HepG2 (cell line): ENCODE results near the gene VWA3B. TPM values are rescaled to one million over a fixed set of nuclear protein-coding genes. Genes with fewer than 3 reads are reported as not detected.

Source experiments
- ATAC-seq: fragments of 200-7000 bp; cut with Tn5 transposase; 3 replicates; pipeline ENCODE4 v1.9.1; 2020; ENCODE audit warnings: mild to moderate bottlenecking, moderate library complexity
- BruUV-seq: library from RNA; stranded (reverse); fragments of 400-500 nt; replicated peaks from 2 replicates; lab custom pipeline; 2021; lab: Mats Ljungman, UMichigan
- CTCF ChIA-PET: fragments of 300-600 bp; formaldehyde crosslinking; extraction: SDS; loops from one replicate; lab custom pipeline; 2021; ENCODE audit warnings: low total read pairs, inconsistent platforms, low intra/inter-chr PET ratio; lab: Yijun Ruan, JAX
- POLR2A ChIA-PET: fragments of 350-600 bp; sonication (Branson Sonifier 250); formaldehyde crosslinking; loops from one replicate; lab custom pipeline; 2020; ENCODE audit warnings: antibody characterized with exemption, inconsistent platforms; lab: Yijun Ruan, JAX
- DNase-seq: peaks from one replicate; pipeline ENCODE4 v3.0.0-alpha.2; 2015; ENCODE audit warnings: low spot score
- FAIRE-seq: peaks from 3 replicates; lab custom pipeline; 2011; peaks lifted over from hg19 to GRCh38; lab: Jason Lieb, UNC
- H2AFZ ChIP-seq: one replicate; pipeline ENCODE4 v1.6.1; 2011; ENCODE audit warnings: low read length, inconsistent platforms
- H3K27ac ChIP-seq: fragments of 300-600 bp; 3 replicates; pipeline ENCODE4 v1.8.0; 2011; ENCODE audit warnings: mixed run types, mild to moderate bottlenecking, mixed read lengths, low read length, inconsistent platforms; ENCODE audit not compliant: insufficient read depth; ENCODE audit errors: extremely low read length
- H3K27me3 ChIP-seq, 2 experiments: fragments of 200-600 bp in 1 of 2; 2 replicates in 1 of 2; 3 replicates in 1 of 2; pipeline versions ENCODE4 v1.6.0 to v1.8.0; 2011; ENCODE audit warnings: low read length in 2 of 2, mild to moderate bottlenecking in 2 of 2, moderate library complexity in 2 of 2, inconsistent platforms in 1 of 2; ENCODE audit not compliant: insufficient read depth in 2 of 2, control insufficient read depth in 1 of 2
- H3K36me3 ChIP-seq, 2 experiments: fragments of 200-600 bp in 1 of 2; replicated peaks in 1 of 2; 2 replicates in 1 of 2; 3 replicates in 1 of 2; pipeline versions ENCODE4 v1.5.1 to v1.8.0; 2011; ENCODE audit warnings: low read length in 2 of 2, inconsistent platforms in 1 of 2; ENCODE audit not compliant: insufficient read depth in 2 of 2, control insufficient read depth in 1 of 2
- H3K4me1 ChIP-seq: 2 replicates; pipeline ENCODE4 v1.5.1; 2012; ENCODE audit warnings: low read length, inconsistent platforms; ENCODE audit not compliant: insufficient read depth
- H3K4me2 ChIP-seq: 2 replicates; pipeline ENCODE4 v1.6.0; 2011; ENCODE audit warnings: low read depth, low read length, inconsistent platforms
- H3K4me3 ChIP-seq, 3 experiments: fragments of 200-600 bp in 1 of 3; sonication (generic), shearing (Covaris generic) in 1 of 3; replicated peaks in 1 of 3; 2 replicates each; pipeline ENCODE4 v1.5.1; 2011 to 2016; ENCODE audit warnings: low read length in 3 of 3, inconsistent platforms in 2 of 3, low read depth in 2 of 3, mild to moderate bottlenecking in 2 of 3, control low read depth in 1 of 3, mixed read lengths in 1 of 3; ENCODE audit not compliant: insufficient read depth in 1 of 3
- H3K79me2 ChIP-seq: one replicate; pipeline ENCODE4 v1.6.1; 2011; ENCODE audit warnings: low read length, inconsistent platforms; ENCODE audit not compliant: insufficient read depth
- H3K9ac ChIP-seq: 2 replicates; pipeline ENCODE4 v1.6.0; 2011; ENCODE audit warnings: mild to moderate bottlenecking, low read depth, low read length, inconsistent platforms; ENCODE audit not compliant: insufficient read depth
- H3K9me3 ChIP-seq: 2 replicates; pipeline ENCODE4 v1.5.1; 2012; ENCODE audit warnings: mild to moderate bottlenecking, low read length
- H4K20me1 ChIP-seq: 2 replicates; pipeline ENCODE4 v1.6.0; 2011; ENCODE audit warnings: inconsistent platforms, mild to moderate bottlenecking, low read length, moderate library complexity; ENCODE audit not compliant: insufficient read depth
- AHDC1 ChIP-seq: sonication (generic); formaldehyde crosslinking; IDR thresholded peaks from 2 replicates; pipeline ENCODE4 v1.5.1; 2020; ENCODE audit warnings: mild to moderate bottlenecking, missing genetic modification reagents, borderline replicate concordance
- CEBPB ChIP-seq: IDR thresholded peaks from 2 replicates; pipeline ENCODE4 v1.6.1; 2011; ENCODE audit warnings: low read depth, low read length, improper control_type of control experiment, borderline replicate concordance
- KDM2A ChIP-seq: sonication (generic); formaldehyde crosslinking; IDR thresholded peaks from 2 replicates; pipeline ENCODE4 v1.4.0; 2020; ENCODE audit warnings: low read depth, missing genetic modification reagents, borderline replicate concordance
- MEIS2 ChIP-seq: sonication (generic); formaldehyde crosslinking; IDR thresholded peaks from 2 replicates; pipeline ENCODE4 v1.9.0; 2021; ENCODE audit warnings: mild to moderate bottlenecking, missing genetic modification reagents
- MXI1 ChIP-seq: IDR thresholded peaks from 3 replicates; pipeline ENCODE4 v1.6.1; 2012; ENCODE audit warnings: low read depth, low read length, inconsistent platforms, borderline replicate concordance
- PHF20 ChIP-seq: sonication (generic); formaldehyde crosslinking; IDR thresholded peaks from 2 replicates; pipeline ENCODE4 v1.5.0; 2020; ENCODE audit warnings: mild to moderate bottlenecking, missing genetic modification reagents
- REXO4 ChIP-seq: sonication (generic); formaldehyde crosslinking; IDR thresholded peaks from 2 replicates; pipeline ENCODE4 v1.8.0; 2022; ENCODE audit warnings: missing genetic modification reagents, mild to moderate bottlenecking, borderline replicate concordance
- SRF ChIP-seq: IDR thresholded peaks from 2 replicates; pipeline ENCODE4 v1.6.1; 2011; ENCODE audit warnings: mild to moderate bottlenecking, low read depth, low read length, moderate library complexity
- ZNF644 ChIP-seq: IDR thresholded peaks from 2 replicates; pipeline ENCODE4 v1.6.1; 2016; ENCODE audit warnings: low read depth
- ZNF772 ChIP-seq: sonication (generic); formaldehyde crosslinking; IDR thresholded peaks from 2 replicates; pipeline ENCODE4 v1.5.0; 2020; ENCODE audit warnings: mild to moderate bottlenecking, missing genetic modification reagents
- WGBS: methylation state at CpG from one replicate; pipeline ENCODE4 v1.1.6; 2017; ENCODE audit warnings: low lambda C conversion rate; 5-methylcytosine and 5-hydroxymethylcytosine counted together
- in situ Hi-C: cut with HindIII; loops from 2 replicates; pipeline ENCODE4 v1.10.0; 2017; ENCODE audit warnings: low pct_unique_long_range_greater_than_20kb; ENCODE audit not compliant: extremely low pct_ligation_motif_present
- intact Hi-C: fragments of 100-400 bp; cut with micrococcal nuclease; formaldehyde crosslinking; loops from one replicate; pipeline ENCODE4 v1.10.0; 2022; ENCODE audit not compliant: unreplicated experiment
- polyA plus RNA-seq, 8 experiments: library from polyadenylated mRNA; depleted of rRNA in 3 of 8; stranded (reverse) in 7 of 8; unstranded in 1 of 8; fragments of >200 nt; fragmentation: Illumina TruSeq in 4 of 8; extraction: Trizol in 4 of 8; gene quantifications; 2 replicates each; pipeline versions ENCODE4 v1.2.1 to v1.2.3, GENCODE V29; 2011 to 2016; ENCODE audit warnings: low read depth in 4 of 8, missing spikeins in 1 of 8, mixed read lengths in 1 of 8; ENCODE audit not compliant: insufficient read depth in 1 of 8
- total RNA-seq, 5 experiments: library from RNA; depleted of rRNA; stranded (reverse); fragments of >200 nt; fragmentation: Illumina TruSeq; extraction: Trizol; gene quantifications; 2 replicates each; pipeline ENCODE4 v1.2.3, GENCODE V29; 2016; ENCODE audit warnings: low read depth in 1 of 5
- TF ChIP-seq, protein P1 (sequence below): sonication (generic); formaldehyde crosslinking; IDR thresholded peaks from 2 replicates; pipeline ENCODE4 v1.5.0; 2020; ENCODE audit warnings: mild to moderate bottlenecking, missing genetic modification reagents
- TF ChIP-seq, protein P2 (sequence below): sonication (generic); formaldehyde crosslinking; IDR thresholded peaks from 2 replicates; pipeline ENCODE4 v1.4.0; 2020; ENCODE audit warnings: mild to moderate bottlenecking, missing genetic modification reagents

Gene VWA3B
- total and polyA plus RNA-seq, 2 of the 13 experiments (the other 11 are each of a cell fraction or from before 2014, with no cell fraction given): not detected

- H4K20me1 ChIP-seq: no peaks in the 10 kb centered on the region
- peaks cover 6 to 67% of the 10 kb centered on the region in 2 experiments; a peak in 3 of 5 replicates for H3K27me3 ChIP-seq
- H3K9ac ChIP-seq: no peak overlapping the region
- in situ Hi-C loops: no loop called here
- intact Hi-C loops: no loop called here
- CTCF ChIA-PET: no interaction called here
- BruUV-seq: no TSS peak
- H3K4me3 ChIP-seq: no peak overlapping the region
- 46% methylated on average over 14 of the region's 15 CpGs for WGBS
- H3K4me1 ChIP-seq: no peaks in the 10 kb centered on the region
- DNase-seq (no peak), FAIRE-seq (no peak), ATAC-seq (no peak)
- no peak for TF ChIP-seq MEIS2 (CRISPR knock-in tag)
- TF ChIP-seq PHF20 (CRISPR knock-in tag): no peak
- no peak for TF ChIP-seq AHDC1 (CRISPR knock-in tag)
- TF ChIP-seq KDM2A (CRISPR knock-in tag): no peak
- no peak for TF ChIP-seq ZNF644 (CRISPR knock-in tag)
- no peak for TF ChIP-seq MXI1
- TF ChIP-seq, protein P1, sequence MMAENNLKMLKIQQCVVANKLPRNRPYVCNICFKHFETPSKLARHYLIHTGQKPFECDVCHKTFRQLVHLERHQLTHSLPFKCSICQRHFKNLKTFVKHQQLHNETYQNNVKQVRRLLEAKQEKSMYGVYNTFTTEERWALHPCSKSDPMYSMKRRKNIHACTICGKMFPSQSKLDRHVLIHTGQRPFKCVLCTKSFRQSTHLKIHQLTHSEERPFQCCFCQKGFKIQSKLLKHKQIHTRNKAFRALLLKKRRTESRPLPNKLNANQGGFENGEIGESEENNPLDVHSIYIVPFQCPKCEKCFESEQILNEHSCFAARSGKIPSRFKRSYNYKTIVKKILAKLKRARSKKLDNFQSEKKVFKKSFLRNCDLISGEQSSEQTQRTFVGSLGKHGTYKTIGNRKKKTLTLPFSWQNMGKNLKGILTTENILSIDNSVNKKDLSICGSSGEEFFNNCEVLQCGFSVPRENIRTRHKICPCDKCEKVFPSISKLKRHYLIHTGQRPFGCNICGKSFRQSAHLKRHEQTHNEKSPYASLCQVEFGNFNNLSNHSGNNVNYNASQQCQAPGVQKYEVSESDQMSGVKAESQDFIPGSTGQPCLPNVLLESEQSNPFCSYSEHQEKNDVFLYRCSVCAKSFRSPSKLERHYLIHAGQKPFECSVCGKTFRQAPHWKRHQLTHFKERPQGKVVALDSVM: no peak
- no peak for TF ChIP-seq SRF
- no peak for TF ChIP-seq REXO4 (CRISPR knock-in tag)
- TF ChIP-seq CEBPB: no peak
- TF ChIP-seq ZNF772 (CRISPR knock-in tag): no peak
- TF ChIP-seq, protein P2, sequence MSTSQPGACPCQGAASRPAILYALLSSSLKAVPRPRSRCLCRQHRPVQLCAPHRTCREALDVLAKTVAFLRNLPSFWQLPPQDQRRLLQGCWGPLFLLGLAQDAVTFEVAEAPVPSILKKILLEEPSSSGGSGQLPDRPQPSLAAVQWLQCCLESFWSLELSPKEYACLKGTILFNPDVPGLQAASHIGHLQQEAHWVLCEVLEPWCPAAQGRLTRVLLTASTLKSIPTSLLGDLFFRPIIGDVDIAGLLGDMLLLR (CRISPR knock-in tag): no peak
- H2AFZ ChIP-seq: no peak overlapping the region
- no peaks in the 10 kb centered on the region for H3K79me2 ChIP-seq
- no peaks in the 10 kb centered on the region for H3K36me3 ChIP-seq
- POLR2A ChIA-PET: no interaction called here
- H3K4me2 ChIP-seq: no peak overlapping the region
- no peak overlapping the region for H3K27ac ChIP-seq
- H3K9me3 ChIP-seq: no peaks in the 10 kb centered on the region
Measured at GRCh38 chr2:98127229-98127989, 40.4 kb downstream of the VWA3B start.
